ENCODE measurements around the gene MOB3A. TPM values are rescaled to one million over a fixed set of nuclear protein-coding genes. Genes with fewer than 3 reads are reported as not detected.

MOB3A gene
- total RNA-seq, 1 experiment from 2014 or later, result 9.2 TPM

- Histone ChIP-seq H3K27ac (no peak overlapping the region), H3K4me3 (no peak overlapping the region), H3K36me3 (peaks cover 70% of the 10 kb centered on the region), H3K4me1 (no peaks in the 10 kb centered on the region), H3K9me3 (replicated peaks) (no peaks in the 10 kb centered on the region), H3K27me3 (no peaks in the 10 kb centered on the region)
- DNase-seq, result no peak
Measured at GRCh38 chr19:2117215-2117960, 21.3 kb upstream of the MOB3A start.

GRCh38 chr19:2116507-2116906 is 20.4 kb upstream of the MOB3A start:
- H3K36me3 ChIP-seq, result peaks cover 74% of the 10 kb centered on the region

GRCh38 chr19:2115911-2116426 is 19.8 kb upstream of the MOB3A start:
- peaks cover 73% of the 10 kb centered on the region for H3K36me3 ChIP-seq
- no peaks in the 10 kb centered on the region for H3K4me1 ChIP-seq
- no peak overlapping the region for H3K27ac ChIP-seq
- H3K9me3 ChIP-seq (replicated peaks), result no peaks in the 10 kb centered on the region
- no peak overlapping the region for H3K4me3 ChIP-seq
- no peaks in the 10 kb centered on the region for H3K27me3 ChIP-seq
- DNase-seq, result no peak

More at GRCh38 chr19:2116507-2116906, 20.4 kb upstream of the MOB3A start:
- Histone ChIP-seq H3K27me3 (no peaks in the 10 kb centered on the region), H3K4me1 (no peaks in the 10 kb centered on the region), H3K27ac (no peak overlapping the region), H3K9me3 (replicated peaks) (no peaks in the 10 kb centered on the region), H3K4me3 (no peak overlapping the region)
- no peak for DNase-seq

- H3K4me1 ChIP-seq, result no peaks in the 10 kb centered on the region
- no peaks in the 10 kb centered on the region for H3K27me3 ChIP-seq
- no peak for DNase-seq
- H3K4me3 ChIP-seq, result no peak overlapping the region
- H3K9me3 ChIP-seq (replicated peaks), result no peaks in the 10 kb centered on the region
- H3K27ac ChIP-seq, result no peak overlapping the region
- peaks cover 72% of the 10 kb centered on the region for H3K36me3 ChIP-seq
Measured at GRCh38 chr19:2115324-2115723, 19.2 kb upstream of the MOB3A start.

- Histone ChIP-seq H3K4me1 (no peaks in the 10 kb centered on the region), H3K27me3 (no peaks in the 10 kb centered on the region), H3K27ac (no peak overlapping the region), H3K4me3 (no peak overlapping the region), H3K36me3 (peaks cover 73% of the 10 kb centered on the region), H3K9me3 (replicated peaks) (no peaks in the 10 kb centered on the region)
- no peak for DNase-seq
Measured at GRCh38 chr19:2114821-2115220, 18.7 kb upstream of the MOB3A start.

GRCh38 chr19:2114218-2114617 is 18.1 kb upstream of the MOB3A start:
- peaks cover 75% of the 10 kb centered on the region for H3K36me3 ChIP-seq
- H3K27ac ChIP-seq, result no peak overlapping the region
- no peak for DNase-seq
- no peaks in the 10 kb centered on the region for H3K4me1 ChIP-seq
- H3K4me3 ChIP-seq, result no peak overlapping the region
- H3K27me3 ChIP-seq, result no peaks in the 10 kb centered on the region
- no peaks in the 10 kb centered on the region for H3K9me3 ChIP-seq (replicated peaks)

- Histone ChIP-seq H3K9me3 (replicated peaks) (no peaks in the 10 kb centered on the region), H3K4me3 (no peak overlapping the region), H3K36me3 (peaks cover 75% of the 10 kb centered on the region), H3K27ac (no peak overlapping the region), H3K27me3 (no peaks in the 10 kb centered on the region), H3K4me1 (no peaks in the 10 kb centered on the region)
- DNase-seq, result no peak
Measured at GRCh38 chr19:2113439-2114211, 17.5 kb upstream of the MOB3A start.

GRCh38 chr19:2112516-2113320 is 16.6 kb upstream of the MOB3A start:
- H3K27ac ChIP-seq, result no peak overlapping the region

GRCh38 chr19:2111886-2112285 is 15.8 kb upstream of the MOB3A start:
- no peak for DNase-seq
- H3K4me3 ChIP-seq, result no peak overlapping the region
- H3K4me1 ChIP-seq, result no peaks in the 10 kb centered on the region
- no peaks in the 10 kb centered on the region for H3K9me3 ChIP-seq (replicated peaks)
- no peaks in the 10 kb centered on the region for H3K27me3 ChIP-seq
- peaks cover 74% of the 10 kb centered on the region for H3K36me3 ChIP-seq
- no peak overlapping the region for H3K27ac ChIP-seq

More at GRCh38 chr19:2112516-2113320, 16.6 kb upstream of the MOB3A start:
- Histone ChIP-seq H3K4me3 (no peak overlapping the region), H3K27me3 (no peaks in the 10 kb centered on the region), H3K4me1 (no peaks in the 10 kb centered on the region), H3K36me3 (peaks cover 75% of the 10 kb centered on the region), H3K9me3 (replicated peaks) (no peaks in the 10 kb centered on the region)
- DNase-seq, result no peak

GRCh38 chr19:2111425-2111824 is 15.3 kb upstream of the MOB3A start:
- Histone ChIP-seq H3K9me3 (replicated peaks) (no peaks in the 10 kb centered on the region), H3K27ac (no peak overlapping the region), H3K27me3 (no peaks in the 10 kb centered on the region), H3K4me3 (no peak overlapping the region), H3K36me3 (peaks cover 75% of the 10 kb centered on the region), H3K4me1 (no peaks in the 10 kb centered on the region)
- DNase-seq, result no peak

GRCh38 chr19:2110822-2111221 is 14.7 kb upstream of the MOB3A start:
- Histone ChIP-seq H3K9me3 (replicated peaks) (no peaks in the 10 kb centered on the region), H3K36me3 (peaks cover 75% of the 10 kb centered on the region), H3K4me1 (no peaks in the 10 kb centered on the region), H3K4me3 (no peak overlapping the region), H3K27ac (no peak overlapping the region), H3K27me3 (no peaks in the 10 kb centered on the region)
- peak in 1 of 2 experiments; percentile 17 for DNase-seq

- no peak for DNase-seq
Measured at GRCh38 chr19:2109046-2109864, 13.1 kb upstream of the MOB3A start.

GRCh38 chr19:2108251-2109016 is 12.3 kb upstream of the MOB3A start:
- Histone ChIP-seq H3K36me3 (peaks cover 70% of the 10 kb centered on the region), H3K4me3 (no peak overlapping the region), H3K4me1 (no peaks in the 10 kb centered on the region), H3K27ac (no peak overlapping the region), H3K9me3 (replicated peaks) (no peaks in the 10 kb centered on the region), H3K27me3 (no peaks in the 10 kb centered on the region)
- DNase-seq, result no peak

More at GRCh38 chr19:2109046-2109864, 13.1 kb upstream of the MOB3A start:
- Histone ChIP-seq H3K4me3 (no peak overlapping the region), H3K27ac (no peak overlapping the region), H3K27me3 (no peaks in the 10 kb centered on the region), H3K36me3 (peaks cover 76% of the 10 kb centered on the region), H3K9me3 (replicated peaks) (no peaks in the 10 kb centered on the region), H3K4me1 (no peaks in the 10 kb centered on the region)

Data from SJCRH30 (cell line).